Heart left ventricle (tissue), 13 donors: ENCODE data around the gene BMP2K.

Experiments used
- POLR2A ChIP-seq, 2 donors: fragments of 450-650 bp; IDR thresholded peaks; one replicate each; pipeline ENCODE4 v1.6.1; 2017; ENCODE audit warnings: antibody characterized with exemption in 2 of 2, mild to moderate bottlenecking in 2 of 2, moderate library complexity in 2 of 2
- TF ChIP-seq, protein P1 (sequence below), 12 donors: fragments of 200-600 bp; sonication (generic) in 4 of 12; IDR thresholded peaks; one replicate each; pipeline versions ENCODE4 v1.5.0 to v1.8.0; 2018 to 2022; ENCODE audit warnings: antibody characterized with exemption in 12 of 12, mild to moderate bottlenecking in 5 of 12
- donor health status: ischemic (EF 13 %, LVEDD 7.1; RV severe dilation, severe dysfunction).
- donor health status: DM: no; HTN: yes; CAD: no.
- donor health status: DM: no; HTN: no; CAD: no.
- donor health status: ischemic (EF 25% LVEDD 6.9; RV normal size, moderate dysfunction).
- donor health status: ischemic (EF 25% LVEDD 5.7; RV mildly dilated, moderate dysfunction).
- donor health status: ischemic (EF 35%, LVEDD 5.7; RV mildly dilated, moderate dysfunction).
- donor health status: nonischemic (EF 11% LVEDD 7.7; RV severe dilation, severe dysfunction).
- donor health status: DM: yes; HTN: yes; CAD: no.
- donor health status: PGD.
- donor health status: ischemic (EF 29% LVEDD 5.4; RV normal size, mild dysfunction).
- donor health status: nonischemic (EF 23%, LVEDD 6.1; RV moderate dilation, normal function).

DNA sequence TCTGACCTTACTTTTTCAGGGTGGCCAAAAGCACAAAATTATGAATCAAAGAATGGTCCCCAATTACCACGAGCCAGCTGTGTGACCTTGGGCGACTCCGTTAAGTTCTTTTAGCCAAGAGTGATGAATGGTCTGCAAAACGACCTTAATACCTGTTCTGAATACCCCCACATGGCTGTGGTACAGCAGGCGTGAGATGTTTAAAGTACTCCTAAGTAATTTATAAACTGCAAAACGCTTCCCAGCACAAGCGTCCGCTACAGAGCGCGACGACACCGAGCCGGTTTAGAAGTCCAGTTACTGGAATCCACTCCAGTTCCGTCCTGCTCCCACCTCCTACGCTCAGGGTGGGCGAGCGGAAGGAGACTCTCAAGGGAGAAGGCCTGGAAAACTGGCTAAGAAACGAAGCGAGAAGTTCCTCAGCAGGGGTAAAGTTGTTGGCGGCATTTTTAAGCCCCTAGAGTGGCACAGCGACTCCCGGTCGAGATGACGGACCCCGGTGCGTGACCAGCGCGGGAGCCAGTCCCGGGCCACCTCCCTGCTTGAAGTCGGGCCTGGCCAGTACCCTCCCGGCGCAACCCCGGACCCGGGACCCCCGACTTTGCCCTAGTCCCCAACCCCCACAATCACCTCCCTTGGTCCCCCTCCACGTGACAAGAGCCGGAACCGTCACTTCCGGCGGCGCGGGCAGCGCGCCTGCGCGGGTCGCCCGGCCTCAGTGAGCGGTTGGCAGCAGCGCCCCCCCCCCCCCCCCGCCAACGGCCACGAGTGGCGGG is 659 bp upstream of the BMP2K start:
- TF ChIP-seq, protein P1, sequence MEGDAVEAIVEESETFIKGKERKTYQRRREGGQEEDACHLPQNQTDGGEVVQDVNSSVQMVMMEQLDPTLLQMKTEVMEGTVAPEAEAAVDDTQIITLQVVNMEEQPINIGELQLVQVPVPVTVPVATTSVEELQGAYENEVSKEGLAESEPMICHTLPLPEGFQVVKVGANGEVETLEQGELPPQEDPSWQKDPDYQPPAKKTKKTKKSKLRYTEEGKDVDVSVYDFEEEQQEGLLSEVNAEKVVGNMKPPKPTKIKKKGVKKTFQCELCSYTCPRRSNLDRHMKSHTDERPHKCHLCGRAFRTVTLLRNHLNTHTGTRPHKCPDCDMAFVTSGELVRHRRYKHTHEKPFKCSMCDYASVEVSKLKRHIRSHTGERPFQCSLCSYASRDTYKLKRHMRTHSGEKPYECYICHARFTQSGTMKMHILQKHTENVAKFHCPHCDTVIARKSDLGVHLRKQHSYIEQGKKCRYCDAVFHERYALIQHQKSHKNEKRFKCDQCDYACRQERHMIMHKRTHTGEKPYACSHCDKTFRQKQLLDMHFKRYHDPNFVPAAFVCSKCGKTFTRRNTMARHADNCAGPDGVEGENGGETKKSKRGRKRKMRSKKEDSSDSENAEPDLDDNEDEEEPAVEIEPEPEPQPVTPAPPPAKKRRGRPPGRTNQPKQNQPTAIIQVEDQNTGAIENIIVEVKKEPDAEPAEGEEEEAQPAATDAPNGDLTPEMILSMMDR (IDR thresholded peaks at IDR 0.05) = no peak
- peak in 1 of 2 donors; percentile 31 for TF ChIP-seq POLR2A (IDR thresholded peaks at IDR 0.05)
